HL-60 (cell line): ENCODE measurements around the gene BLTP2.
"Not testable (repeated sequence)": the region's sequence is repeated elsewhere in the genome, so short reads cannot be mapped to it uniquely, and the experiment has no call there.

Experiments
- DNase-seq, 2 experiments: peaks; one replicate each; pipeline ENCODE4 v3.0.0-alpha.2; 2010 to 2020; ENCODE audit warnings: low read depth in 1 of 2, low spot score in 1 of 2
- H3K27ac ChIP-seq: fragments of 250-450 bp; sonication (Bioruptor Pico); replicated peaks from 2 replicates; pipeline ENCODE4 v1.5.1; 2020; ENCODE audit warnings: mild to moderate bottlenecking, moderate library complexity
- H3K27me3 ChIP-seq: fragments of 250-450 bp; sonication (Bioruptor Pico); 2 replicates; pipeline ENCODE4 v1.5.1; 2021; ENCODE audit warnings: mild to moderate bottlenecking, moderate library complexity; ENCODE audit not compliant: insufficient read depth, poor library complexity, severe bottlenecking
- H3K4me3 ChIP-seq: replicated peaks from 2 replicates; pipeline ENCODE4 v1.5.1; 2011; ENCODE audit warnings: mild to moderate bottlenecking, control low read depth, low read length; ENCODE audit not compliant: insufficient read depth
- CTCF ChIP-seq: IDR thresholded peaks from one replicate; pipeline ENCODE4 v1.5.1; 2011; ENCODE audit warnings: low read length, control low read depth, inconsistent platforms; ENCODE audit not compliant: insufficient read depth
- GABPA ChIP-seq: IDR thresholded peaks from 2 replicates; pipeline ENCODE4 v1.6.1; 2012; ENCODE audit warnings: low read depth
- POLR2AphosphoS5 ChIP-seq: IDR thresholded peaks from 2 replicates; pipeline ENCODE4 v1.6.1; 2012; ENCODE audit warnings: low read depth
- REST ChIP-seq: IDR thresholded peaks from 2 replicates; pipeline ENCODE4 v1.6.1; 2012; ENCODE audit warnings: low read depth; ENCODE audit not compliant: insufficient replicate concordance
- SPI1 ChIP-seq: IDR thresholded peaks from 2 replicates; pipeline ENCODE4 v1.6.1; 2012; ENCODE audit warnings: low read depth, mild to moderate bottlenecking, borderline replicate concordance

The BLTP2 gene

GRCh38 chr17:28662527-28662829, 17.5 kb upstream of the BLTP2 start:
- DNase-seq, result no peak
- H3K4me3 ChIP-seq, result peak overlapping the region; percentile 83
- no peak for TF ChIP-seq GABPA
- no peak for TF ChIP-seq REST
- peak overlapping the region; percentile 99 for H3K27ac ChIP-seq
- H3K27me3 ChIP-seq, result no peaks in the 10 kb centered on the region

GRCh38 chr17:28661635-28662526, 16.9 kb upstream of the BLTP2 start, which contains the start of the genes SDF2 and SUPT6H:
TSS of gene SDF2 (minus strand) at chr17:28661906. CDS start at chr17:28661876, 30 bp downstream.
TSS of gene SUPT6H (plus strand) at chr17:28662205. CDS start at chr17:28673402, 11,197 bp downstream.
- peak; percentile 70 to 93 for DNase-seq
- Histone ChIP-seq H3K4me3 (peak within 1 kb of the TSS; percentile 83), H3K27ac (peak within 1 kb of the TSS; percentile 99), H3K27me3 (no peaks in the 10 kb centered on the region)
- peak; percentile 82 for TF ChIP-seq SPI1
- no peak for TF ChIP-seq CTCF
- TF ChIP-seq GABPA, result peak; percentile 86
- peak; percentile 85 for TF ChIP-seq POLR2AphosphoS5
- TF ChIP-seq REST, result peak; percentile 50

GRCh38 chr17:28659497-28659881, 14.5 kb upstream of the BLTP2 start:
- H3K27ac ChIP-seq, H3K4me3 ChIP-seq, H3K27me3 ChIP-seq, DNase-seq: not testable (repeated sequence)

- H3K4me3 ChIP-seq, H3K27me3 ChIP-seq, DNase-seq, H3K27ac ChIP-seq: not testable (repeated sequence)
Measured at GRCh38 chr17:28658766-28659496, 14.0 kb upstream of the BLTP2 start.

GRCh38 chr17:28658342-28658741, 13.4 kb upstream of the BLTP2 start:
- H3K4me3 ChIP-seq, H3K27ac ChIP-seq, DNase-seq, H3K27me3 ChIP-seq: not testable (repeated sequence)
